Measurements from ENCODE around the gene ISM2.

GRCh38 chr14:77475432-77476115, 23.0 kb downstream of the ISM2 start:
- no peak for TF ChIP-seq CTCF (IDR thresholded peaks at IDR 0.05)
- TF ChIP-seq POLR2A (IDR thresholded peaks at IDR 0.05), result no peak
